Measurements from ENCODE around the gene TEX101. TPM values are rescaled to one million over a fixed set of nuclear protein-coding genes. Genes with fewer than 3 reads are reported as not detected.
"Not testable (repeated sequence)": the region's sequence is repeated elsewhere in the genome, so short reads cannot be mapped to it uniquely, and the experiment has no call there.

Gene TEX101
- total RNA-seq, 1 experiment from 2014 or later: not detected

GRCh38 chr19:43420954-43421353 lies 6.3 kb downstream of the TEX101 start:
- no peak for DNase-seq (ENCODE audit: low spot score)

GRCh38 chr19:43422000-43422688 lies 7.5 kb downstream of the TEX101 start:
- DNase-seq (ENCODE audit: low spot score): no peak

- DNase-seq (ENCODE audit: low spot score): no peak
Observed at GRCh38 chr19:43422689-43423066, 8.0 kb downstream of the TEX101 start.

GRCh38 chr19:43423779-43424178 lies 9.1 kb downstream of the TEX101 start:
- DNase-seq (ENCODE audit: low spot score): no peak

GRCh38 chr19:43425567-43426392 lies 11.1 kb downstream of the TEX101 start:
- DNase-seq (ENCODE audit: low spot score): peak; percentile 74

GRCh38 chr19:43429395-43429794 lies 14.7 kb downstream of the TEX101 start:
- DNase-seq (ENCODE audit: low spot score): no peak

- peak; percentile 47 for DNase-seq (ENCODE audit: low spot score)
Observed at GRCh38 chr19:43430142-43430710, 15.5 kb downstream of the TEX101 start.

GRCh38 chr19:43430976-43431375 lies 16.3 kb downstream of the TEX101 start:
- no peak for DNase-seq (ENCODE audit: low spot score)

GRCh38 chr19:43433358-43433673 lies 18.6 kb downstream of the TEX101 start:
- DNase-seq (ENCODE audit: low spot score): no peak

- no peak for DNase-seq (ENCODE audit: low spot score)
Observed at GRCh38 chr19:43433689-43434088, 19.0 kb downstream of the TEX101 start.

GRCh38 chr19:43435775-43436174 lies 21.1 kb downstream of the TEX101 start:
- DNase-seq (ENCODE audit: low spot score): no peak

- not testable (repeated sequence) for DNase-seq (ENCODE audit: low spot score)
Observed at GRCh38 chr19:43437284-43437683, 22.6 kb downstream of the TEX101 start.

GRCh38 chr19:43437712-43438111 lies 23.0 kb downstream of the TEX101 start:
- DNase-seq (ENCODE audit: low spot score): no peak

- DNase-seq (ENCODE audit: low spot score): peak; percentile 68
Observed at GRCh38 chr19:43438291-43439031, 23.8 kb downstream of the TEX101 start.

GRCh38 chr19:43439032-43439708 lies 24.5 kb downstream of the TEX101 start:
- DNase-seq (ENCODE audit: low spot score): peak; percentile 76

- DNase-seq (ENCODE audit: low spot score): no peak
Observed at GRCh38 chr19:43439709-43440063, 25.0 kb downstream of the TEX101 start.

GRCh38 chr19:43441716-43442115 lies 27.0 kb downstream of the TEX101 start:
- DNase-seq (ENCODE audit: low spot score): no peak

GRCh38 chr19:43444091-43444490 lies 29.4 kb downstream of the TEX101 start:
- not testable (repeated sequence) for DNase-seq (ENCODE audit: low spot score)

- no peak for DNase-seq (ENCODE audit: low spot score)
Observed at GRCh38 chr19:43444531-43445287, 30.0 kb downstream of the TEX101 start.

- DNase-seq (ENCODE audit: low spot score): no peak
Observed at GRCh38 chr19:43445426-43445825, 30.7 kb downstream of the TEX101 start.
